CD14-positive monocyte (primary cell): ENCODE data around the gene TTC12. TPM values are rescaled to one million over a fixed set of nuclear protein-coding genes. Genes with fewer than 3 reads are reported as not detected.

ENCODE experiments used
- DNase-seq, 3 donors: peaks; one replicate each; pipeline ENCODE4 v3.0.0-alpha.2; 2011 to 2022
- H2AFZ ChIP-seq: 2 replicates; pipeline ENCODE4 v1.6.0; 2012; ENCODE audit warnings: mild to moderate bottlenecking, low read depth, low read length, inconsistent platforms; ENCODE audit not compliant: insufficient read depth, poor library complexity, severe bottlenecking
- H3K27ac ChIP-seq, 2 donors: 1 replicate in 1 of 2; 2 replicates in 1 of 2; pipeline ENCODE4 v1.5.1; 2012 to 2013; ENCODE audit warnings: low read length in 2 of 2, control low read depth in 1 of 2, inconsistent platforms in 1 of 2, low read depth in 1 of 2, mild to moderate bottlenecking in 1 of 2
- H3K27me3 ChIP-seq, 2 donors: one replicate each; pipeline versions ENCODE4 v1.6.0 to v1.6.1; 2011 to 2013; ENCODE audit warnings: low read length in 2 of 2; ENCODE audit not compliant: control insufficient read depth in 2 of 2, insufficient read depth in 2 of 2
- H3K36me3 ChIP-seq, 2 donors: replicated peaks in 1 of 2; 1 replicate in 1 of 2; 2 replicates in 1 of 2; pipeline versions ENCODE4 v1.5.1 to v1.6.1; 2012 to 2013; ENCODE audit warnings: low read length in 2 of 2, control low read depth in 1 of 2, inconsistent platforms in 1 of 2, mild to moderate bottlenecking in 1 of 2; ENCODE audit not compliant: insufficient read depth in 2 of 2, control insufficient read depth in 1 of 2
- H3K4me1 ChIP-seq, 2 donors: 1 replicate in 1 of 2; 2 replicates in 1 of 2; pipeline versions ENCODE4 v1.5.1 to v1.6.1; 2012 to 2013; ENCODE audit warnings: low read length in 2 of 2, control low read depth in 1 of 2, inconsistent platforms in 1 of 2, mild to moderate bottlenecking in 1 of 2, moderate library complexity in 1 of 2; ENCODE audit not compliant: insufficient read depth in 2 of 2, control insufficient read depth in 1 of 2
- H3K4me2 ChIP-seq: replicated peaks from 2 replicates; pipeline ENCODE3; 2012; ENCODE audit warnings: low read length, moderate library complexity, mild to moderate bottlenecking; ENCODE audit not compliant: poor library complexity, severe bottlenecking; ENCODE audit errors: extremely low read depth
- H3K4me3 ChIP-seq, 3 experiments: fragments of 200-600 bp in 1 of 3; sonication (generic) in 1 of 3; replicated peaks in 1 of 3; 1 replicate in 2 of 3; 2 replicates in 1 of 3; pipeline ENCODE4 v1.5.1; 2011 to 2013; ENCODE audit warnings: low read length in 3 of 3, mild to moderate bottlenecking in 3 of 3, control low read depth in 2 of 3, low read depth in 2 of 3, inconsistent platforms in 1 of 3, moderate library complexity in 1 of 3
- H3K79me2 ChIP-seq: 2 replicates; pipeline ENCODE4 v1.6.0; 2012; ENCODE audit warnings: mild to moderate bottlenecking, control low read depth, inconsistent platforms, low read length, moderate library complexity; ENCODE audit not compliant: insufficient read depth
- H3K9ac ChIP-seq: 2 replicates; pipeline ENCODE4 v1.6.0; 2017; ENCODE audit warnings: low read length, mild to moderate bottlenecking; ENCODE audit not compliant: insufficient read depth, poor library complexity, severe bottlenecking
- H3K9me3 ChIP-seq, 2 donors: replicated peaks in 1 of 2; 1 replicate in 1 of 2; 2 replicates in 1 of 2; pipeline versions ENCODE4 v1.5.1 to v1.6.1; 2012 to 2013; ENCODE audit warnings: low read length in 2 of 2, control low read depth in 1 of 2; ENCODE audit not compliant: control insufficient read depth in 1 of 2, insufficient read depth in 1 of 2
- H4K20me1 ChIP-seq: 2 replicates; pipeline ENCODE4 v1.6.0; 2012; ENCODE audit warnings: mild to moderate bottlenecking, low read length, control low read depth, moderate library complexity; ENCODE audit not compliant: insufficient read depth
- H3K27ac Mint-ChIP-seq, 7 donors: one replicate each; pipeline ENCODE4 v1.8.0; 2020; ENCODE audit warnings: mild to moderate bottlenecking in 7 of 7, mixed read lengths in 7 of 7, moderate library complexity in 6 of 7, inconsistent platforms in 2 of 7
- H3K27me3 Mint-ChIP-seq, 3 donors: one replicate each; pipeline ENCODE4 v1.8.0; 2021 to 2022; ENCODE audit warnings: low read depth in 3 of 3, mild to moderate bottlenecking in 3 of 3, mixed read lengths in 3 of 3, moderate library complexity in 3 of 3, inconsistent platforms in 1 of 3
- H3K36me3 Mint-ChIP-seq, 2 donors: one replicate each; pipeline ENCODE4 v1.8.0; 2020; ENCODE audit warnings: mixed read lengths in 2 of 2, inconsistent platforms in 1 of 2, mild to moderate bottlenecking in 1 of 2
- H3K4me1 Mint-ChIP-seq: one replicate; pipeline ENCODE4 v1.8.0; 2020; ENCODE audit warnings: mild to moderate bottlenecking, mixed read lengths
- H3K4me3 Mint-ChIP-seq, 2 donors: one replicate each; pipeline ENCODE4 v1.8.0; 2020; ENCODE audit warnings: mild to moderate bottlenecking in 2 of 2, mixed read lengths in 2 of 2, moderate library complexity in 1 of 2
- H3K9me3 Mint-ChIP-seq, 7 donors: one replicate each; pipeline ENCODE4 v1.8.0; 2020 to 2022; ENCODE audit warnings: mixed read lengths in 7 of 7, mild to moderate bottlenecking in 6 of 7, moderate library complexity in 6 of 7, inconsistent platforms in 2 of 7
- WGBS: methylation state at CpG from one replicate; pipeline ENCODE4 v1.1.5; 2013; ENCODE audit warnings: missing lambda C conversion rate; ENCODE audit not compliant: insufficient coverage; 5-methylcytosine and 5-hydroxymethylcytosine counted together
- intact Hi-C, 2 donors: fragments of 100-400 bp; cut with micrococcal nuclease; formaldehyde crosslinking; loops; one replicate each; pipeline versions ENCODE4 v1.15.0 to v1.15.1; 2023
- polyA plus RNA-seq, 3 donors: library from polyadenylated mRNA; depleted of rRNA in 1 of 3; unstranded in 2 of 3; stranded (reverse) in 1 of 3; fragments of 300-500 nt in 2 of 3; fragments of >200 nt in 1 of 3; fragmentation: Illumina TruSeq in 2 of 3; gene quantifications; 1 replicate in 2 of 3; 2 replicates in 1 of 3; pipeline ENCODE4 v1.2.3, GENCODE V29; 2012 to 2021
- TF ChIP-seq, protein P1 (sequence below): fragments of 200-600 bp; IDR thresholded peaks from one replicate; pipeline ENCODE4 v1.8.0; 2022; ENCODE audit warnings: antibody characterized with exemption, mild to moderate bottlenecking

TTC12 gene
- polyA plus RNA-seq, 3 donors = 1.7 to 3.0 (median 2.4) TPM

DNA sequence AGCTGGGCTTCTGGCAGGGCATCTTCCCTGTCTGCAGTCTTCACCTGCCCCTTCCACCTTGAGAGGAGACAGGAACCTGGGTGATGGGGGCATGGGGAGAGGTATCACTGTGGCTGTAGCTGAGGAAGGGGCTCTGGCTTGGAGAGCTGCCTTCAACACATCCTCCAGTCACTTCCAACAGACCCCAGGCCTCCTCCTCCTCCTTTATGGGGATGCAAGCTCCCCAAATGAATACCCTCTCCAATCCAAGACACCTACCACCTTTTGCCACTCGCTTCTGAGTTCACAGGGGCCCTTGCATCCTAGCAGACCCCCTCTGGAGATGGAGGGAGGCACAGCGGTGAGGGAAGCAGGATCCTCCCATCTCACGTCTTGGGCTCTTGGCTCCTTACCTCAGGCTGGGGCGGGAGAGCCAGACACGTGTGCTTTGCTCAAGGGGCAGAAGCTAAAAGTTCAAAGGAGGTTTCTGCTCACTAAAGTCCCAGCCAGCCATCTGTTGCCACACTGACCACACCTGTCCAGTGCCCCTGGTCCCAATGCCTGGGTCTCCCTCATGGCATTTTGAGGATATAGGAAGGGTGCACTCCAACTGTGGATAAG is 86.3 kb downstream of the TTC12 start:
- no peak overlapping the region for H3K9ac ChIP-seq
- no peak for DNase-seq
- H4K20me1 ChIP-seq = no peaks in the 10 kb centered on the region
- H3K27me3 Mint-ChIP-seq = peaks cover 0 to 6% (median 5%) of the 10 kb centered on the region in 3 donors
- 100% methylated on average over 1 of the region's 5 CpGs for WGBS
- no peak overlapping the region for H3K4me3 Mint-ChIP-seq
- no peak overlapping the region for H2AFZ ChIP-seq
- H3K27ac ChIP-seq = no peak overlapping the region
- no peak overlapping the region for H3K4me2 ChIP-seq
- no peaks in the 10 kb centered on the region for H3K4me1 ChIP-seq
- no peaks in the 10 kb centered on the region for H3K9me3 ChIP-seq
- no peak overlapping the region for H3K27ac Mint-ChIP-seq
- TF ChIP-seq, protein P1, sequence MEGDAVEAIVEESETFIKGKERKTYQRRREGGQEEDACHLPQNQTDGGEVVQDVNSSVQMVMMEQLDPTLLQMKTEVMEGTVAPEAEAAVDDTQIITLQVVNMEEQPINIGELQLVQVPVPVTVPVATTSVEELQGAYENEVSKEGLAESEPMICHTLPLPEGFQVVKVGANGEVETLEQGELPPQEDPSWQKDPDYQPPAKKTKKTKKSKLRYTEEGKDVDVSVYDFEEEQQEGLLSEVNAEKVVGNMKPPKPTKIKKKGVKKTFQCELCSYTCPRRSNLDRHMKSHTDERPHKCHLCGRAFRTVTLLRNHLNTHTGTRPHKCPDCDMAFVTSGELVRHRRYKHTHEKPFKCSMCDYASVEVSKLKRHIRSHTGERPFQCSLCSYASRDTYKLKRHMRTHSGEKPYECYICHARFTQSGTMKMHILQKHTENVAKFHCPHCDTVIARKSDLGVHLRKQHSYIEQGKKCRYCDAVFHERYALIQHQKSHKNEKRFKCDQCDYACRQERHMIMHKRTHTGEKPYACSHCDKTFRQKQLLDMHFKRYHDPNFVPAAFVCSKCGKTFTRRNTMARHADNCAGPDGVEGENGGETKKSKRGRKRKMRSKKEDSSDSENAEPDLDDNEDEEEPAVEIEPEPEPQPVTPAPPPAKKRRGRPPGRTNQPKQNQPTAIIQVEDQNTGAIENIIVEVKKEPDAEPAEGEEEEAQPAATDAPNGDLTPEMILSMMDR = no peak
- H3K36me3 Mint-ChIP-seq = no peaks in the 10 kb centered on the region
- intact Hi-C loops = no loop called here
- no peaks in the 10 kb centered on the region for H3K36me3 ChIP-seq
- no peaks in the 10 kb centered on the region for H3K4me1 Mint-ChIP-seq
- H3K9me3 Mint-ChIP-seq = no peaks in the 10 kb centered on the region
- no peaks in the 10 kb centered on the region for H3K27me3 ChIP-seq
- H3K4me3 ChIP-seq = no peak overlapping the region
- H3K79me2 ChIP-seq = no peaks in the 10 kb centered on the region

DNA sequence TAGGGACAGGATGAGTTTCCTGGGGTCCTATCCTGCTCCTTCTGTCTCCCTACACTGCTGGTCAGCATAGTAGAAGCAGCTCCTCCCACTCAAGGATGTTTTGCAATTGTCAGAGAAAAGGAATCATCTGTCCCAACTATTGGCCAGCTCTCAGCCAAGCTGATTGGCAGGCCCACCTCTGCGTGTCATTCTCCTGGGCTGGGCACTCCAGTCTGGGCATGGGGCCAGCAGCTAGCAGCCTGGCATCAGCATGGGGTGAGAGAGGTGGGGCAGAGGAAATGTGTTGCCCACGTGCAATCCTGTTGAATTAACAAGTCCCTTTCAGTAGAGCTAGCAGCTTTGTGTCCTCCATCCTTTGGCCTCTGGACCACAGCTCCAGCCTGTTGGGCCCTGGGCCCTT is 87.3 kb downstream of the TTC12 start:
- WGBS = 0% methylated on average over 2 of the region's 2 CpGs
- intact Hi-C loops = no loop called here
- no peaks in the 10 kb centered on the region for H3K9me3 ChIP-seq
- H3K9ac ChIP-seq = no peak overlapping the region
- no peak overlapping the region for H3K4me2 ChIP-seq
- Mint-ChIP-seq H3K27ac (no peak overlapping the region), H3K36me3 (no peaks in the 10 kb centered on the region), H3K4me1 (no peaks in the 10 kb centered on the region), H3K4me3 (no peak overlapping the region), H3K27me3 (peaks cover 0 to 6% (median 5%) of the 10 kb centered on the region in 3 donors), H3K9me3 (no peaks in the 10 kb centered on the region)
- no peak overlapping the region for H2AFZ ChIP-seq
- no peaks in the 10 kb centered on the region for H3K27me3 ChIP-seq
- H3K36me3 ChIP-seq = no peaks in the 10 kb centered on the region
- no peak overlapping the region for H3K4me3 ChIP-seq
- H3K27ac ChIP-seq = no peak overlapping the region
- no peaks in the 10 kb centered on the region for H3K4me1 ChIP-seq
- DNase-seq = no peak
- H4K20me1 ChIP-seq = no peaks in the 10 kb centered on the region
- TF ChIP-seq, protein P1 = no peak
- H3K79me2 ChIP-seq = no peaks in the 10 kb centered on the region
